Transverse colon (tissue), 4 donors: ENCODE results near the gene HAO1. TPM values are rescaled to one million over a fixed set of nuclear protein-coding genes. Genes with fewer than 3 reads are reported as not detected.

Experiments
- DNase-seq: peaks from one replicate; pipeline ENCODE4 v3.0.0-alpha.2; 2019
- H3K27ac ChIP-seq, 4 donors: fragments of 200-600 bp; sonication (generic); 2 replicates each; pipeline ENCODE4 v1.5.1; 2016 to 2018; ENCODE audit warnings: inconsistent platforms in 4 of 4
- H3K27me3 ChIP-seq: fragments of 200-600 bp; sonication (generic); 2 replicates; pipeline ENCODE4 v1.5.1; 2017; ENCODE audit warnings: inconsistent platforms
- H3K36me3 ChIP-seq, 4 donors: fragments of 200-600 bp; sonication (generic); 2 replicates each; pipeline ENCODE4 v1.5.1; 2017 to 2019; ENCODE audit warnings: inconsistent platforms in 4 of 4
- H3K4me1 ChIP-seq, 4 donors: fragments of 200-600 bp; sonication (generic); 2 replicates each; pipeline ENCODE4 v1.5.1; 2017 to 2020; ENCODE audit warnings: inconsistent platforms in 4 of 4
- H3K4me3 ChIP-seq, 4 donors: fragments of 200-600 bp; sonication (generic); 1 replicate in 1 of 4; 2 replicates in 3 of 4; pipeline versions ENCODE4 v1.5.1 to v1.6.1; 2017 to 2019; ENCODE audit warnings: inconsistent platforms in 4 of 4
- H3K9me3 ChIP-seq, 2 donors: fragments of 200-600 bp; sonication (generic); 2 replicates each; pipeline ENCODE4 v1.5.1; 2017 to 2019; ENCODE audit warnings: inconsistent platforms in 2 of 2
- CTCF ChIP-seq, 5 experiments: fragments of 200-600 bp in 3 of 5; fragments of 450-650 bp in 2 of 5; sonication (generic) in 3 of 5; IDR thresholded peaks; 1 replicate in 2 of 5; 2 replicates in 3 of 5; pipeline ENCODE4 v1.5.1; 2016 to 2017; ENCODE audit warnings: antibody characterized with exemption in 5 of 5, inconsistent platforms in 3 of 5, mild to moderate bottlenecking in 2 of 5, moderate library complexity in 1 of 5
- EP300 ChIP-seq: sonication (generic); formaldehyde crosslinking; IDR thresholded peaks from one replicate; pipeline ENCODE4 v1.6.1; 2017; ENCODE audit warnings: antibody characterized with exemption, low read depth
- POLR2A ChIP-seq: fragments of 450-650 bp; IDR thresholded peaks from one replicate; pipeline ENCODE4 v1.6.1; 2016; ENCODE audit warnings: antibody characterized with exemption, mild to moderate bottlenecking, moderate library complexity
- POLR2AphosphoS5 ChIP-seq, 3 donors: sonication (generic); formaldehyde crosslinking; IDR thresholded peaks; one replicate each; pipeline ENCODE4 v1.6.1; 2016; ENCODE audit warnings: antibody characterized with exemption in 3 of 3
- WGBS, 2 donors: methylation state at CpG; one replicate each; pipeline ENCODE4 v1.1.5; 2018; ENCODE audit warnings: low coverage in 1 of 2; 5-methylcytosine and 5-hydroxymethylcytosine counted together
- in situ Hi-C, 4 donors: fragments of 200-750 bp; cut with MboI; loops; one replicate each; pipeline versions ENCODE4 v1.15.0 to v1.15.1; 2017; ENCODE audit warnings: low sequenced_read_pairs in 3 of 4, low pct_ligation_motif_present in 1 of 4, low pct_unique_long_range_greater_than_20kb in 1 of 4
- intact Hi-C: fragments of 100-400 bp; cut with DNase I; formaldehyde crosslinking; loops from one replicate; pipeline ENCODE4 v1.15.1; 2023; ENCODE audit warnings: low total_unique reads
- total RNA-seq, 4 donors: library from RNA; depleted of rRNA; stranded (reverse); fragments of >200 nt; gene quantifications; one replicate each; pipeline ENCODE4 v1.1.0, GENCODE V29; 2016

The HAO1 gene
- total RNA-seq, result not detected

GRCh38 chr20:7940341-7940740 lies at the start of gene HAO1:
Gene HAO1, minus strand, starts transcription at chr20:7940458. Its CDS starts 36 bp downstream, at chr20:7940422.
- intact Hi-C loops (no loop called here), in situ Hi-C loops (loop anchor here in 1 of 4 donors (25.0 kb wide), 1 partner anchor 772 kb away; no protein-coding TSS in a partner anchor)
- no peaks in the 10 kb centered on the region for H3K9me3 ChIP-seq
- no peak for DNase-seq
- no peak within 1 kb of the TSS for H3K27ac ChIP-seq
- 60 to 70% methylated on average over 3 of the region's 3 CpGs for WGBS, 2 donors
- TF ChIP-seq POLR2A, result no peak
- TF ChIP-seq EP300, result no peak
- no peak for TF ChIP-seq POLR2AphosphoS5 (IDR thresholded peaks at IDR 0.05)
- no peak for TF ChIP-seq CTCF (IDR thresholded peaks at IDR 0.05)
- no peak within 1 kb of the TSS for H3K4me3 ChIP-seq
- no peaks in the 10 kb centered on the region for H3K36me3 ChIP-seq
- no peaks in the 10 kb centered on the region for H3K27me3 ChIP-seq
- peaks cover 0 to 4% (median 2%) of the 10 kb centered on the region in 4 donors for H3K4me1 ChIP-seq

GRCh38 chr20:7989379-7989778 lies 49.1 kb upstream of the HAO1 start:
- intact Hi-C loops, result no loop called here

GRCh38 chr20:7985916-7986315 lies 45.7 kb upstream of the HAO1 start:
- 89 to 91% methylated on average over 4 of the region's 4 CpGs for WGBS, 2 donors
- H3K9me3 ChIP-seq, result no peaks in the 10 kb centered on the region
- H3K36me3 ChIP-seq, result peaks cover 0 to 27% (median 7%) of the 10 kb centered on the region in 4 donors

More at GRCh38 chr20:7989379-7989778, 49.1 kb upstream of the HAO1 start:
- no peak for DNase-seq
- Histone ChIP-seq H3K27me3 (no peaks in the 10 kb centered on the region), H3K36me3 (peaks cover 0 to 26% (median 5%) of the 10 kb centered on the region in 4 donors), H3K27ac (no peak overlapping the region), H3K9me3 (no peaks in the 10 kb centered on the region), H3K4me3 (no peak overlapping the region), H3K4me1 (no peaks in the 10 kb centered on the region)
- in situ Hi-C loops, result no loop called here
- TF ChIP-seq EP300, result no peak
- TF ChIP-seq CTCF (IDR thresholded peaks at IDR 0.05), result no peak
- no peak for TF ChIP-seq POLR2AphosphoS5 (IDR thresholded peaks at IDR 0.05)
- TF ChIP-seq POLR2A, result no peak
- WGBS, 2 donors, result 59 to 75% methylated on average over 1 of the region's 1 CpG

GRCh38 chr20:7984192-7984591 lies 43.9 kb upstream of the HAO1 start:
- 87 to 100% methylated on average over 2 of the region's 2 CpGs for WGBS, 2 donors
- in situ Hi-C loops, result no loop called here
- intact Hi-C loops, result no loop called here
- TF ChIP-seq POLR2AphosphoS5 (IDR thresholded peaks at IDR 0.05) (no peak), EP300 (no peak), CTCF (IDR thresholded peaks at IDR 0.05) (no peak)
- no peaks in the 10 kb centered on the region for H3K4me1 ChIP-seq
- no peaks in the 10 kb centered on the region for H3K9me3 ChIP-seq
- DNase-seq, result no peak
- H3K36me3 ChIP-seq, result peaks cover 0 to 27% (median 7%) of the 10 kb centered on the region in 4 donors
- no peak overlapping the region for H3K4me3 ChIP-seq
- no peaks in the 10 kb centered on the region for H3K27me3 ChIP-seq
- H3K27ac ChIP-seq, result no peak overlapping the region

More at GRCh38 chr20:7985916-7986315, 45.7 kb upstream of the HAO1 start:
- intact Hi-C loops (no loop called here), in situ Hi-C loops (no loop called here)
- Histone ChIP-seq H3K4me3 (no peak overlapping the region), H3K27me3 (no peaks in the 10 kb centered on the region), H3K4me1 (no peaks in the 10 kb centered on the region), H3K27ac (no peak overlapping the region)
- no peak for DNase-seq
- TF ChIP-seq POLR2A, result no peak
- TF ChIP-seq POLR2AphosphoS5 (IDR thresholded peaks at IDR 0.05), result no peak
- TF ChIP-seq EP300, result no peak
- no peak for TF ChIP-seq CTCF (IDR thresholded peaks at IDR 0.05)
